WTC11 (cell line): Measurements from ENCODE around the gene DHX36.

Source experiments
- CBFB ChIP-seq: sonication (generic); formaldehyde crosslinking; IDR thresholded peaks from 2 replicates; pipeline ENCODE4 v1.8.1; 2022; ENCODE audit warnings: mild to moderate bottlenecking, low read depth, missing genetic modification reagents
- CREB1 ChIP-seq: sonication (generic); formaldehyde crosslinking; IDR thresholded peaks from 2 replicates; pipeline ENCODE4 v1.8.0; 2023; ENCODE audit warnings: mild to moderate bottlenecking, missing genetic modification reagents
- MXD4 ChIP-seq: fragments of 250-450 bp; sonication (Bioruptor Pico); IDR thresholded peaks from 2 replicates; pipeline ENCODE4 v1.8.0; 2021; ENCODE audit warnings: mild to moderate bottlenecking, moderate library complexity, borderline replicate concordance
- NFATC4 ChIP-seq: fragments of 250-450 bp; sonication (Bioruptor Pico); IDR thresholded peaks from 2 replicates; pipeline ENCODE4 v1.9.0; 2021; ENCODE audit warnings: mild to moderate bottlenecking
- NR2C2 ChIP-seq: sonication (generic); formaldehyde crosslinking; IDR thresholded peaks from 2 replicates; pipeline ENCODE4 v1.8.0; 2022; ENCODE audit warnings: mild to moderate bottlenecking, missing genetic modification reagents
- TCF7 ChIP-seq: sonication (generic); formaldehyde crosslinking; IDR thresholded peaks from 2 replicates; pipeline ENCODE4 v1.8.0; 2022; ENCODE audit warnings: mild to moderate bottlenecking, low read depth, missing genetic modification reagents, moderate library complexity
- TEAD1 ChIP-seq: sonication (generic); formaldehyde crosslinking; IDR thresholded peaks from 2 replicates; pipeline ENCODE4 v1.8.0; 2022; ENCODE audit warnings: mild to moderate bottlenecking, missing genetic modification reagents
- ZNF121 ChIP-seq: sonication (generic); formaldehyde crosslinking; IDR thresholded peaks from 2 replicates; pipeline ENCODE4 v1.8.0; 2023; ENCODE audit warnings: missing genetic modification reagents
- ZNF232 ChIP-seq: sonication (generic); formaldehyde crosslinking; IDR thresholded peaks from 2 replicates; pipeline ENCODE4 v1.8.0; 2022; ENCODE audit warnings: mild to moderate bottlenecking, missing genetic modification reagents
- ZNF423 ChIP-seq: fragments of 250-450 bp; sonication (Bioruptor Pico); IDR thresholded peaks from 2 replicates; pipeline ENCODE4 v2.1.2; 2022; ENCODE audit warnings: mild to moderate bottlenecking, moderate library complexity
- TF ChIP-seq, protein P1 (sequence below): fragments of 200-600 bp; IDR thresholded peaks from 2 replicates; pipeline ENCODE4 v1.8.0; 2022; ENCODE audit warnings: antibody characterized with exemption
- TF ChIP-seq, protein P2 (sequence below): sonication (generic); formaldehyde crosslinking; IDR thresholded peaks from 2 replicates; pipeline ENCODE4 v1.8.1; 2023; ENCODE audit warnings: mild to moderate bottlenecking, missing genetic modification reagents, moderate library complexity
- TF ChIP-seq, protein P3 (sequence below): fragments of 250-450 bp; sonication (Bioruptor Pico); IDR thresholded peaks from 2 replicates; pipeline ENCODE4 v1.9.0; 2021; ENCODE audit warnings: mild to moderate bottlenecking, borderline replicate concordance

DNA sequence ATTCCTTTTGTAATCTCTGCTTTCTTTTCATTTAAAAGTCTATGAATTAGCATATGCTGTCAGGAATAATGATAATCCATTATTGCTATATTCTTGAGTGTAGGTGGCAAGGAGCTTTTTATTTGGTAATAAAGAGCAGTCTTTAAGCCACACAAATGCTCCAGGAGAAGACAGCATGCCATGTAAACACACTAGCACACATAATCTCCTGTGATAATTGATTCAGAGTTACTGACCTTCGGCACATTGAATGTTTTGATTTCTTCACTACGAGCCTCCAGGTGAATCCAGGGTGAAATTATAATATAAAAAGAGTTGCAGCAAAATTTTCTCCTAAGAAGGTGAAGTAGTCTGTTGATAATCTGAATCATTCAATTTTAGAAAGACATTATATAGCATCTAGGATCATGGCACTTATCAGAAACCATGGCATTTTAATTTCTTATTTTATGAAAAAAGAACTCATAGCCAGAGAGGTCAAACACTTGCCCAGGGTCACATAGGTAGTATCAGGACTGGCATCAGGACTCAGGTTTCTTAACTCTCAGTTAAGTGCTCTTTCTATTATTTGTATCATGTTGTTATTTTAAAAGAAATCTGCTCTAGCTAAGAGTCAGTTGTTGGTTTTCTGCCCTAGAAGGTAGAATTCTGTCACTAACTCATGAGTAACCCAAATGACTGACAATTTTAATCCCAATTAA, 21.3 kb upstream of the DHX36 start:
- TF ChIP-seq NFATC4 (CRISPR knock-in tag) (no peak), ZNF423 (no peak), TEAD1 (no peak), ZNF232 (CRISPR knock-in tag) (no peak), CBFB (CRISPR knock-in tag) (no peak), CREB1 (CRISPR knock-in tag) (no peak), NR2C2 (CRISPR knock-in tag) (no peak), MXD4 (CRISPR knock-in tag) (no peak), ZNF121 (CRISPR knock-in tag) (no peak), TCF7 (CRISPR knock-in tag) (no peak)
- TF ChIP-seq, protein P1, sequence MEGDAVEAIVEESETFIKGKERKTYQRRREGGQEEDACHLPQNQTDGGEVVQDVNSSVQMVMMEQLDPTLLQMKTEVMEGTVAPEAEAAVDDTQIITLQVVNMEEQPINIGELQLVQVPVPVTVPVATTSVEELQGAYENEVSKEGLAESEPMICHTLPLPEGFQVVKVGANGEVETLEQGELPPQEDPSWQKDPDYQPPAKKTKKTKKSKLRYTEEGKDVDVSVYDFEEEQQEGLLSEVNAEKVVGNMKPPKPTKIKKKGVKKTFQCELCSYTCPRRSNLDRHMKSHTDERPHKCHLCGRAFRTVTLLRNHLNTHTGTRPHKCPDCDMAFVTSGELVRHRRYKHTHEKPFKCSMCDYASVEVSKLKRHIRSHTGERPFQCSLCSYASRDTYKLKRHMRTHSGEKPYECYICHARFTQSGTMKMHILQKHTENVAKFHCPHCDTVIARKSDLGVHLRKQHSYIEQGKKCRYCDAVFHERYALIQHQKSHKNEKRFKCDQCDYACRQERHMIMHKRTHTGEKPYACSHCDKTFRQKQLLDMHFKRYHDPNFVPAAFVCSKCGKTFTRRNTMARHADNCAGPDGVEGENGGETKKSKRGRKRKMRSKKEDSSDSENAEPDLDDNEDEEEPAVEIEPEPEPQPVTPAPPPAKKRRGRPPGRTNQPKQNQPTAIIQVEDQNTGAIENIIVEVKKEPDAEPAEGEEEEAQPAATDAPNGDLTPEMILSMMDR, result no peak
- TF ChIP-seq, protein P2, sequence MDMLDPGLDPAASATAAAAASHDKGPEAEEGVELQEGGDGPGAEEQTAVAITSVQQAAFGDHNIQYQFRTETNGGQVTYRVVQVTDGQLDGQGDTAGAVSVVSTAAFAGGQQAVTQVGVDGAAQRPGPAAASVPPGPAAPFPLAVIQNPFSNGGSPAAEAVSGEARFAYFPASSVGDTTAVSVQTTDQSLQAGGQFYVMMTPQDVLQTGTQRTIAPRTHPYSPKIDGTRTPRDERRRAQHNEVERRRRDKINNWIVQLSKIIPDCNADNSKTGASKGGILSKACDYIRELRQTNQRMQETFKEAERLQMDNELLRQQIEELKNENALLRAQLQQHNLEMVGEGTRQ (CRISPR knock-in tag), result no peak
- TF ChIP-seq, protein P3, sequence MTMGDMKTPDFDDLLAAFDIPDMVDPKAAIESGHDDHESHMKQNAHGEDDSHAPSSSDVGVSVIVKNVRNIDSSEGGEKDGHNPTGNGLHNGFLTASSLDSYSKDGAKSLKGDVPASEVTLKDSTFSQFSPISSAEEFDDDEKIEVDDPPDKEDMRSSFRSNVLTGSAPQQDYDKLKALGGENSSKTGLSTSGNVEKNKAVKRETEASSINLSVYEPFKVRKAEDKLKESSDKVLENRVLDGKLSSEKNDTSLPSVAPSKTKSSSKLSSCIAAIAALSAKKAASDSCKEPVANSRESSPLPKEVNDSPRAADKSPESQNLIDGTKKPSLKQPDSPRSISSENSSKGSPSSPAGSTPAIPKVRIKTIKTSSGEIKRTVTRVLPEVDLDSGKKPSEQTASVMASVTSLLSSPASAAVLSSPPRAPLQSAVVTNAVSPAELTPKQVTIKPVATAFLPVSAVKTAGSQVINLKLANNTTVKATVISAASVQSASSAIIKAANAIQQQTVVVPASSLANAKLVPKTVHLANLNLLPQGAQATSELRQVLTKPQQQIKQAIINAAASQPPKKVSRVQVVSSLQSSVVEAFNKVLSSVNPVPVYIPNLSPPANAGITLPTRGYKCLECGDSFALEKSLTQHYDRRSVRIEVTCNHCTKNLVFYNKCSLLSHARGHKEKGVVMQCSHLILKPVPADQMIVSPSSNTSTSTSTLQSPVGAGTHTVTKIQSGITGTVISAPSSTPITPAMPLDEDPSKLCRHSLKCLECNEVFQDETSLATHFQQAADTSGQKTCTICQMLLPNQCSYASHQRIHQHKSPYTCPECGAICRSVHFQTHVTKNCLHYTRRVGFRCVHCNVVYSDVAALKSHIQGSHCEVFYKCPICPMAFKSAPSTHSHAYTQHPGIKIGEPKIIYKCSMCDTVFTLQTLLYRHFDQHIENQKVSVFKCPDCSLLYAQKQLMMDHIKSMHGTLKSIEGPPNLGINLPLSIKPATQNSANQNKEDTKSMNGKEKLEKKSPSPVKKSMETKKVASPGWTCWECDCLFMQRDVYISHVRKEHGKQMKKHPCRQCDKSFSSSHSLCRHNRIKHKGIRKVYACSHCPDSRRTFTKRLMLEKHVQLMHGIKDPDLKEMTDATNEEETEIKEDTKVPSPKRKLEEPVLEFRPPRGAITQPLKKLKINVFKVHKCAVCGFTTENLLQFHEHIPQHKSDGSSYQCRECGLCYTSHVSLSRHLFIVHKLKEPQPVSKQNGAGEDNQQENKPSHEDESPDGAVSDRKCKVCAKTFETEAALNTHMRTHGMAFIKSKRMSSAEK (CRISPR knock-in tag), result no peak
